Stomach (tissue), 9 donors: ENCODE measurements around the gene BAZ2B. TPM values are rescaled to one million over a fixed set of nuclear protein-coding genes. Genes with fewer than 3 reads are reported as not detected.

Source experiments
- DNase-seq, 2 donors: peaks; one replicate each; pipeline versions ENCODE4 v3.0.0 to v3.0.0-alpha.2; 2013 to 2019
- H3K27ac ChIP-seq, 5 donors: fragments of 200-600 bp in 4 of 5; sonication (generic) in 4 of 5; one replicate each; pipeline ENCODE4 v1.5.1; 2013 to 2019; ENCODE audit warnings: mild to moderate bottlenecking in 1 of 5, moderate library complexity in 1 of 5
- H3K27me3 ChIP-seq, 3 donors: fragments of 200-600 bp; sonication (generic); one replicate each; pipeline ENCODE4 v1.5.1; 2017 to 2019; ENCODE audit warnings: mixed run types in 1 of 3
- H3K36me3 ChIP-seq, 4 donors: fragments of 200-600 bp; sonication (generic); 1 replicate in 3 of 4; 2 replicates in 1 of 4; pipeline ENCODE4 v1.5.1; 2016 to 2019
- H3K4me1 ChIP-seq, 4 donors: fragments of 200-600 bp; sonication (generic); one replicate each; pipeline ENCODE4 v1.5.1; 2016 to 2019
- H3K4me3 ChIP-seq, 4 donors: fragments of 200-600 bp; sonication (generic) in 3 of 4; one replicate each; pipeline ENCODE4 v1.5.1; 2016 to 2019; ENCODE audit warnings: mild to moderate bottlenecking in 1 of 4
- H3K9me3 ChIP-seq, 4 donors: fragments of 200-600 bp; sonication (generic); one replicate each; pipeline ENCODE4 v1.5.1; 2016 to 2019
- CTCF ChIP-seq, 7 experiments: fragments of 450-650 bp in 4 of 7; fragments of 200-600 bp in 3 of 7; sonication (generic) in 3 of 7; IDR thresholded peaks; one replicate each; pipeline ENCODE4 v1.5.1; 2016 to 2019; ENCODE audit warnings: antibody characterized with exemption in 7 of 7, control low read depth in 2 of 7, mild to moderate bottlenecking in 1 of 7
- EP300 ChIP-seq: sonication (generic); formaldehyde crosslinking; IDR thresholded peaks from one replicate; pipeline ENCODE4 v1.6.1; 2017; ENCODE audit warnings: antibody characterized with exemption
- POLR2A ChIP-seq, 4 donors: fragments of 450-650 bp; IDR thresholded peaks; one replicate each; pipeline ENCODE4 v1.6.1; 2016; ENCODE audit warnings: antibody characterized with exemption in 4 of 4, control low read depth in 2 of 4, mild to moderate bottlenecking in 1 of 4, moderate library complexity in 1 of 4
- POLR2AphosphoS5 ChIP-seq, 3 donors: sonication (generic); formaldehyde crosslinking; IDR thresholded peaks; one replicate each; pipeline ENCODE4 v1.6.1; 2016; ENCODE audit warnings: antibody characterized with exemption in 3 of 3
- WGBS, 5 donors: extraction: QIAGEN DNeasy Blood & Tissue Kit in 3 of 5; methylation state at CpG; one replicate each; pipeline versions ENCODE4 v1.1.5 to v1.1.7; 2013 to 2018; 5-methylcytosine and 5-hydroxymethylcytosine counted together
- intact Hi-C: fragments of 100-400 bp; cut with DNase I; formaldehyde crosslinking; loops from one replicate; pipeline ENCODE4 v1.15.1; 2023; ENCODE audit warnings: low total_unique reads
- polyA plus RNA-seq, 3 donors: library from polyadenylated mRNA; stranded (reverse); fragments of 200-250 nt; gene quantifications; one replicate each; pipeline ENCODE4 v1.2.3, GENCODE V29; 2013
- total RNA-seq, 5 donors: library from RNA; depleted of rRNA; stranded (reverse); fragments of >200 nt; gene quantifications; one replicate each; pipeline versions ENCODE4 v1.1.0 to v1.2.3, GENCODE V29; 2014 to 2016
- donor health status: healthy with polysubstance abuse.
- donor health status: Bipolar disorder and iron deficiency.
- donor health status: healthy.

BAZ2B gene
- total and polyA plus RNA-seq, 8 donors = 7.2 to 245 (median 59.2) TPM

GRCh38 chr2:159558479-159558878 lies 57.9 kb downstream of the BAZ2B start:
- 87 to 95% (median 93%) methylated on average over 4 of the region's 4 CpGs for WGBS, 5 donors
- no peak for TF ChIP-seq POLR2A (IDR thresholded peaks at IDR 0.05)
- no peak for TF ChIP-seq EP300
- TF ChIP-seq POLR2AphosphoS5 (IDR thresholded peaks at IDR 0.05) = no peak
- no peak for TF ChIP-seq CTCF (IDR thresholded peaks at IDR 0.05)
- no peak for DNase-seq
- H3K36me3 ChIP-seq = peaks cover 0 to 6% (median 2%) of the 10 kb centered on the region in 4 donors
- H3K27ac ChIP-seq = no peak overlapping the region
- peaks cover 0 to 13% (median 2%) of the 10 kb centered on the region in 4 donors for H3K4me1 ChIP-seq
- H3K27me3 ChIP-seq = no peaks in the 10 kb centered on the region
- intact Hi-C loops = no loop called here
- H3K9me3 ChIP-seq = no peaks in the 10 kb centered on the region
- H3K4me3 ChIP-seq = no peak overlapping the region

GRCh38 chr2:159557437-159558034 lies 58.8 kb downstream of the BAZ2B start:
- Histone ChIP-seq H3K27ac (no peak overlapping the region), H3K9me3 (no peaks in the 10 kb centered on the region), H3K4me3 (no peak overlapping the region), H3K27me3 (no peaks in the 10 kb centered on the region), H3K36me3 (peaks cover 0 to 7% (median 3%) of the 10 kb centered on the region in 4 donors), H3K4me1 (peaks cover 0 to 13% (median 2%) of the 10 kb centered on the region in 4 donors)
- no peak for TF ChIP-seq EP300
- TF ChIP-seq POLR2A (IDR thresholded peaks at IDR 0.05) = no peak
- TF ChIP-seq POLR2AphosphoS5 (IDR thresholded peaks at IDR 0.05) = no peak
- peak in 4 of 7 experiments; percentile 18 to 62 (median 33) for TF ChIP-seq CTCF (IDR thresholded peaks at IDR 0.05)
- 58 to 69% (median 65%) methylated on average over 5 of the region's 5 CpGs for WGBS, 5 donors
- DNase-seq = peak in 1 of 2 donors; percentile 59
- intact Hi-C loops = no loop called here

GRCh38 chr2:159555651-159556392 lies 60.5 kb downstream of the BAZ2B start:
- WGBS, 5 donors = 75 to 97% (median 91%) methylated on average over 4 of the region's 4 CpGs
- Histone ChIP-seq H3K9me3 (no peaks in the 10 kb centered on the region), H3K4me3 (no peak overlapping the region), H3K36me3 (peaks cover 0 to 7% (median 3%) of the 10 kb centered on the region in 4 donors), H3K4me1 (peaks cover 0 to 13% (median 5%) of the 10 kb centered on the region in 4 donors), H3K27me3 (no peaks in the 10 kb centered on the region), H3K27ac (no peak overlapping the region)
- intact Hi-C loops = no loop called here
- TF ChIP-seq POLR2A (IDR thresholded peaks at IDR 0.05) (no peak), EP300 (no peak), POLR2AphosphoS5 (IDR thresholded peaks at IDR 0.05) (no peak), CTCF (IDR thresholded peaks at IDR 0.05) (no peak)
- no peak for DNase-seq

GRCh38 chr2:159553727-159554126 lies 62.6 kb downstream of the BAZ2B start:
- peaks cover 0 to 13% (median 5%) of the 10 kb centered on the region in 4 donors for H3K4me1 ChIP-seq
- no peak overlapping the region for H3K27ac ChIP-seq
- H3K4me3 ChIP-seq = no peak overlapping the region
- H3K36me3 ChIP-seq = peaks cover 0 to 7% (median 3%) of the 10 kb centered on the region in 4 donors
- 42 to 62% (median 58%) methylated on average over 1 of the region's 1 CpG for WGBS, 5 donors
- TF ChIP-seq EP300 (no peak), POLR2A (IDR thresholded peaks at IDR 0.05) (no peak), CTCF (IDR thresholded peaks at IDR 0.05) (no peak), POLR2AphosphoS5 (IDR thresholded peaks at IDR 0.05) (no peak)
- H3K27me3 ChIP-seq = no peaks in the 10 kb centered on the region
- intact Hi-C loops = no loop called here
- H3K9me3 ChIP-seq = no peaks in the 10 kb centered on the region
- DNase-seq = no peak
